ENCODE measurements around the gene KLLN. TPM values are rescaled to one million over a fixed set of nuclear protein-coding genes. Genes with fewer than 3 reads are reported as not detected.

The KLLN gene
- total RNA-seq, 1 experiment from 2014 or later, result 0.15 TPM

GRCh38 chr10:87842776-87843497, 20.4 kb downstream of the KLLN start:
- H3K27me3 ChIP-seq (ENCODE audit: low read length), result no peaks in the 10 kb centered on the region
- no peak overlapping the region for H3K4me3 ChIP-seq (ENCODE audit: low read length)
- TF ChIP-seq EZH2 (IDR thresholded peaks at IDR 0.05; ENCODE audit: low read length, unreplicated experiment), result no peak
- no peak for TF ChIP-seq EZH2phosphoT487 (IDR thresholded peaks at IDR 0.05; ENCODE audit: borderline replicate concordance, low read length)
- no peak for TF ChIP-seq CTCF (conservative IDR thresholded peaks at IDR 0.05; ENCODE audit: low read depth, low read length)
- POLR2A ChIA-PET (ENCODE audit: unreplicated experiment), result no interaction called here
- no peak overlapping the region for H2AFZ ChIP-seq (ENCODE audit: low read length)
- BruUV-seq (replicated peaks), result no TSS peak
- peaks cover 51% of the 10 kb centered on the region for H3K4me1 ChIP-seq (ENCODE audit: insufficient read depth, low read length)
- no peaks in the 10 kb centered on the region for H3K9me3 ChIP-seq (ENCODE audit: low read length)
- H3K79me2 ChIP-seq (ENCODE audit: low read length), result no peaks in the 10 kb centered on the region
- peak overlapping the region; percentile 61 for H3K9ac ChIP-seq (ENCODE audit: low read length)
- CTCF ChIA-PET, result no interaction called here
- no peaks in the 10 kb centered on the region for H4K20me1 ChIP-seq (ENCODE audit: low read length)
- H3K9me2 ChIP-seq (replicated peaks; ENCODE audit: low read length), result no peaks in the 10 kb centered on the region
- intact Hi-C loops (cut with micrococcal nuclease), result loop anchor here (2.0 kb wide), 1 partner anchor 24 kb away; the partner anchor contains the start of gene ATAD1
- no peak for ATAC-seq
- H3K4me2 ChIP-seq (ENCODE audit: low read length), result peak overlapping the region; percentile 48
- peaks cover 14% of the 10 kb centered on the region for H3F3A ChIP-seq (ENCODE audit: low read length, unreplicated experiment)
- DNase-seq, result no peak
- peak overlapping the region; percentile 98 for H3K27ac ChIP-seq (ENCODE audit: low read length)
- no peaks in the 10 kb centered on the region for H3K36me3 ChIP-seq (ENCODE audit: low read depth, low read length)

- H3K79me2 ChIP-seq (ENCODE audit: low read length), result no peaks in the 10 kb centered on the region
- peaks cover 14% of the 10 kb centered on the region for H3F3A ChIP-seq (ENCODE audit: low read length, unreplicated experiment)
- no peak overlapping the region for H2AFZ ChIP-seq (ENCODE audit: low read length)
- peak overlapping the region; percentile 48 for H3K4me2 ChIP-seq (ENCODE audit: low read length)
- no peaks in the 10 kb centered on the region for H3K27me3 ChIP-seq (ENCODE audit: low read length)
- H3K9ac ChIP-seq (ENCODE audit: low read length), result peak overlapping the region; percentile 61
- ChIA-PET CTCF (no interaction called here), POLR2A (ENCODE audit: unreplicated experiment) (no interaction called here)
- ATAC-seq (peak; percentile 93), DNase-seq (peak; percentile 93)
- H3K36me3 ChIP-seq (ENCODE audit: low read depth, low read length), result no peaks in the 10 kb centered on the region
- H3K9me2 ChIP-seq (replicated peaks; ENCODE audit: low read length), result no peaks in the 10 kb centered on the region
- no peak for TF ChIP-seq CTCF (conservative IDR thresholded peaks at IDR 0.05; ENCODE audit: low read depth, low read length)
- no peak for TF ChIP-seq EZH2phosphoT487 (IDR thresholded peaks at IDR 0.05; ENCODE audit: borderline replicate concordance, low read length)
- no peak for TF ChIP-seq EZH2 (IDR thresholded peaks at IDR 0.05; ENCODE audit: low read length, unreplicated experiment)
- H3K4me1 ChIP-seq (ENCODE audit: insufficient read depth, low read length), result peaks cover 47% of the 10 kb centered on the region
- no peaks in the 10 kb centered on the region for H4K20me1 ChIP-seq (ENCODE audit: low read length)
- no peaks in the 10 kb centered on the region for H3K9me3 ChIP-seq (ENCODE audit: low read length)
- H3K27ac ChIP-seq (ENCODE audit: low read length), result peak overlapping the region; percentile 98
- BruUV-seq (replicated peaks), result no TSS peak
- intact Hi-C loops (cut with micrococcal nuclease), result loop anchor here (2.0 kb wide), 1 partner anchor 23 kb away; the partner anchor contains the start of gene ATAD1
- H3K4me3 ChIP-seq (ENCODE audit: low read length), result no peak overlapping the region
Measured at GRCh38 chr10:87842220-87842641, 21.1 kb downstream of the KLLN start.

GRCh38 chr10:87841186-87841585, 22.1 kb downstream of the KLLN start:
- DNase-seq (no peak), ATAC-seq (no peak)
- Histone ChIP-seq H3K27ac (ENCODE audit: low read length) (peak overlapping the region; percentile 98; the same call in 1 of the 2 replicates), H3K9me3 (ENCODE audit: low read length) (no peaks in the 10 kb centered on the region), H3F3A (ENCODE audit: low read length, unreplicated experiment) (peaks cover 10% of the 10 kb centered on the region), H3K9ac (ENCODE audit: low read length) (no peak overlapping the region), H3K4me3 (ENCODE audit: low read length) (no peak overlapping the region), H3K4me2 (ENCODE audit: low read length) (no peak overlapping the region), H3K4me1 (ENCODE audit: insufficient read depth, low read length) (peaks cover 37% of the 10 kb centered on the region), H3K27me3 (ENCODE audit: low read length) (no peaks in the 10 kb centered on the region), H3K36me3 (ENCODE audit: low read depth, low read length) (no peaks in the 10 kb centered on the region), H4K20me1 (ENCODE audit: low read length) (no peaks in the 10 kb centered on the region), H3K9me2 (replicated peaks; ENCODE audit: low read length) (no peaks in the 10 kb centered on the region), H3K79me2 (ENCODE audit: low read length) (no peaks in the 10 kb centered on the region), H2AFZ (ENCODE audit: low read length) (no peak overlapping the region)
- intact Hi-C loops (cut with micrococcal nuclease), result no loop called here
- CTCF ChIA-PET, result no interaction called here
- POLR2A ChIA-PET (ENCODE audit: unreplicated experiment), result interaction anchor here (0.6 kb wide), 1 partner anchor 23 kb away, joined by 4 read pairs; no protein-coding TSS in a partner anchor
- no peak for TF ChIP-seq CTCF (conservative IDR thresholded peaks at IDR 0.05; ENCODE audit: low read depth, low read length)
- BruUV-seq (replicated peaks), result no TSS peak

Measured in PC-3 (cell line).